Activated CD8-positive, alpha-beta memory T cell treated with anti-CD3 and anti-CD28 coated beads for 1 hour (primary cell): ENCODE data around the gene CFL2.
"Not testable (repeated sequence)": the region's sequence is repeated elsewhere in the genome, so short reads cannot be mapped to it uniquely, and the experiment has no call there.

ENCODE experiments used
- DNase-seq, 2 donors: peaks; one replicate each; pipeline ENCODE4 v3.0.0-alpha.2; 2020; ENCODE audit warnings: low read depth in 1 of 2; ENCODE audit errors: extremely low read depth in 1 of 2

The CFL2 gene

DNA sequence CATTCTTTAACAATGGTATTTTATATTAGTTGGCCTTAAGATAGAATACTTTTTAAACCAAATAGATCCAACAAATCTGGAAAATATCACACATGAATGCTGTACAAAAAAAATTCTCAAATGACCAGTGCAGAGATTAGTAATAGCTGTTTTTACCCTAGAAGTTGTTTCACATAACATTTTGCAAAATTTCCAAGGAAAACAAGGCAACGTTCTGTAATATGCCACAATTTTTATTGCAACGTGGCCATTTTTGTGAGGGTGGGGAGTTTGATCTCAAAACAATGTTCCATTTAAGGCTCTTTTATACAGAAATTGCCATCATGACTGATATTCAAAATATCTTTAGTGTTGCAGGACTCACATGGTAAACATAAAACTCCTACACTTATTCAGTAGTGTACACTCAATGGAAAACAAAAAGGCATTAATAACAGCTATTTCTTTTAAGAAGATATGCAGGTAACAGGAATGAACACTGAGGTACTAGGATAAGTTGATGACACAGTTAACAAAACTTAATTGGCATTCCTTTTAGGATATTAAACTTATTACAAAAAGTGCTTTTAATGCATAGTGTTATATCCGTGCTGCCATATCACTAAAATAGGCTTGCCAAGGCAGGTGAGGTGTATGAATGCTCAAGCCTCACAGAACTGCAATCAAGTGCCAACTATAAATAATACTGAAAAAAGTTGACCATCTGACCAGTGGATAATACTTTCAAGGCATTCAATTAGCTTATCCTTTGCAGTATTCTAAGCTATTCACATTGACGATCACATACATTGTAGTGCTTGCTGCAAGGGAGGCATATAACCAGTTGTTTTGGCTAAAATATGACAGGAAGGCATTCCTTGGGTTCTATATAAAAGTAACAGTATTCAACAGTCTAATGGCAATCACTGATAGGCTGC, 2.3 kb downstream of the CFL2 start:
- no peak for DNase-seq

- no peak for DNase-seq
Observed at GRCh38 chr14:34711169-34711568, 3.2 kb downstream of the CFL2 start.

GRCh38 chr14:34710744-34711143, 3.6 kb downstream of the CFL2 start:
- no peak for DNase-seq

- DNase-seq, result no peak
Observed at GRCh38 chr14:34710006-34710405, 4.4 kb downstream of the CFL2 start.

DNA sequence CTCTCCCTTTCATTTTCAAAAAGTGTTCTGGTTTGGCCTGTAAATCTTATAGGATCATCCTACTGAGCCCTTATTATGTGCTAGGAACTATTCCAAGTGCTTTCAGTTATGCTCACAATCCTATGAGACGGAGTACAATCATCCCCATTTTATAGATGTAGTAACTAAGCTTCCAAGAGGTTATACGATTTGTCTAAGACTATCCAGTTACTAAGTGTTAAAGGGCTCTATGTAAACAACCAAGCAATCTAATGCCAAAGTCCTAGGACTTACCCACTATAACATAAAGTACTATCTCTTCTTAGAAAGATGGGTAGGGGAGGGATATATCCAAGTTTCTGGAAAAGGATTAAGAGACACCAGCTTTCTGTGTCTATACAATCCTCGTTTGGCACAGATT, 6.7 kb downstream of the CFL2 start:
- no peak for DNase-seq

DNA sequence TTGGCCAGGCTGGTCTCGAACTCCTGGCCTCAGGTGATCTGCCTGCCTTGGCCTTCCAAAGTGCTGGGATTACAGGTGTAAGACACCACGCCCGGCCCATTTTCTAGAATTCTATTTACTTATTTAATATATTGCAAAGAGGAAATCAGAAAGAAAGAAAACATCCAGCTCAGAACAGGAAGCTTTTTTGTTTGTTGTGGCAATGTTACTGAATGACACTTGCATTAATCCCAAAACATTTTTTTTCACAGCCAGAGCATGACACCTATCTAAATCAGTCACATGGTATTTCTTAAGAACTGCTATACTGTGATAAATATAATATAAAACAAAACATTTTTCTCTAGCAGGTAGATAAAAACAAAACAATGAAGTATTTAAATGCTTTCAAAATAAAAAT, 12.6 kb downstream of the CFL2 start:
- DNase-seq, result no peak

DNA sequence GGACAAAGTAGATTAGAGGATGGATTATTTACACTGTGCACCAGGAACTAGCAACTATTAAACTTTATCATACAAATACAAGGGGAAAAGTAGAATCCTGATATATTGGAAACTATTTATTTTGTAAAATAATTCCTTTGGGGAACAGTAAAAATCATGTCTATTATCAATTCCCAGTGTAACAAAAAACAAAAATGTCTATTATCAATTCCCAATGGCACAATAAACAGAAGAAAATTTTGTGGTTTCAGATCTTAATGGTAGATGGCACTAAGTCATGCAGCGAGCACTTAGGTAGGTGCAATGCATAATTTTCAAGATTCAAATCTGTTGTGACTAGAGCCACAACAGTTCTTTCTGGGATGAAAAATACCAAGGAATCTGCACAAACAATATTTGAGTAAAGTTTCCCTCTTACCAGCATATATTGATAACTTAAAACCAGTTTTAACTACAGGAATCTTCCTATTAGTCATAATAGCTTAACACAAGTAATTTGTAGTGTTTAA, 13.7 kb downstream of the CFL2 start:
- no peak for DNase-seq

GRCh38 chr14:34699873-34700621, 14.3 kb downstream of the CFL2 start:
- DNase-seq, result no peak

DNA sequence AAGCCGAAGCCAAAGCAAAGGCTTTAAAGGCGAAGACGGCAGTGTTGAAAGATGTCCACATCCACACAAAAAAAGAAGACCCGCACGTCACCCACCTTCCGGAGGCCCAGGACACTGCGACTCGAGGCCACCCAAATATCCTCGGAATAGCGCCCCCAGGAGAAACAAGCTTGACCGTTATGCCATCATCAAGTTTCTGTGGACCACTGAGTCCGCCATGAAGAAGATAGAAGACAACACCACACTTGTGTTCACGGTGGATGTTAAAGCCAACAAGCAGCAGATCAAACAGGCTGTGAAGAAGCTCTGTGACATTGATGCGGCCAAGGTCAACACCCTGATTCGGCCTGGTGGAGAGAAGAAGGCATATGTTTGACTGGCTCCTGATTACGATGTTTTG, 20.2 kb downstream of the CFL2 start:
- DNase-seq, result not testable (repeated sequence)

DNA sequence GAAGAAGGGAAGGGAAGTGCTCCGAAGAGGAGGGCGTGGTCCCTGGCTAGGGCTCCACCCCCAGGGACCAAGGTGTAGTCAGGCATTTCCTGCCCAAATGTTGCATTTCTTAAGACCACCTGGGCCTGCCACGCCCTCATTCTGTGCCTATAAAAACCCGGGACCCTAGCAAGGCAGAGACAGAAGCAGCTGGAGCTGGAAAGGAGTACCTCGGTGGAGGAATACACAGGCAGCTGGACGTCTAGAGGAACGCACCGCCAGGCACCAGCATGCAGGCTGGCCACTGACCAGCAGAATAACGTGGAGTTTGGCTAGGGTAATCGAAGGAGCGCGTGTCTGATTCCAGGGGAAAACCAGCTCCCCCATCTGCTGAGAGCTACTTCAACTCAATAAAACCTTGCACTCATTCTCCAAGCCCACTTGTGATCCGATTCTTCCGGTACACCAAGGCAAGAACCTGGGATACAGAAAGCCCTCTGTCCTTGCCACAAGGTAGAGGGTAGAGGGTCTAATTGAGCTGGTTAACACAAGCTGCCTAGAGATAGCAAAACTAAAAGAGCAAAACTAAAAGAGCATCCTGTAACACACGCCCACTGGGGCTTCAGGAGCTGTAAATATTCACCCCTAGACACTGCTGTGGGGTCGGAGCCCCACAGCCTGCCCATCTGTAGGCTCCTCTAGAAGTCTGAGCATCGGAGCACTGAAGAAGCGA, 21.0 kb downstream of the CFL2 start:
- no peak for DNase-seq

DNA sequence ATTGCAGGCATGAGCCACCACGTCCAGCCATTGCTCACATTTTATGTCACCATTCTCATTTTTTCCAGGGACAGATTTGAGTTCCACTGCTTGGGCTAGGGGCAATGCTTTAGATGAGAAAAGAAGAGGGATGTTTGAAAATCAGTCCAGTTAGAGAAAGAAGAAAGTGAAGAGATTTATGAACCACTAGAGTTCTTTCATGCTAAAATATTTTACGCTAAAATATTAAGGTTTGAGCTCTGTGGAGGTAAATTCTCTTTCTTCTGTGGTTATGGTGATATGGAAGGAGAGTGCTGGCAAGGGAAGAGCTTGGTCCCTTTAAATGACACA, 21.5 kb downstream of the CFL2 start:
- DNase-seq, result no peak

- DNase-seq, result no peak
Observed at GRCh38 chr14:34692348-34692747, 22.0 kb downstream of the CFL2 start.

DNA sequence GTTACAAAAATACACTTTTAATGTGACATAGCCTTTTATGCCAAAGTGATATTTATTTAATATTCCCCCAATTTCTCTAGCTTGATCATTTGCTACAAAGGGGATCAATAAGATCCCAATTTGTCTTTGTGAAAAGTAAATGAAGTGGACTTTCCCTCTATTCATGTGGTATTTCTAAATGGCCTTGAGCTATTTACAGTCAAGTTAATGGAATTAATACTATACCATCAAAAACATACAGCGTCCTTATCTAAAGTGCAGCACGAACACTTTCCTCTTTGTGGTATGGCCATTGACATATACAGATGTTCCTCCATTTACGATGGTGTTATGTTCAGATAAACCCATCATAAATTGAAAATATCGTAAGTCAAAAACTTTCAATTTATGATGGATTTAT, 23.2 kb downstream of the CFL2 start:
- DNase-seq, result no peak

DNA sequence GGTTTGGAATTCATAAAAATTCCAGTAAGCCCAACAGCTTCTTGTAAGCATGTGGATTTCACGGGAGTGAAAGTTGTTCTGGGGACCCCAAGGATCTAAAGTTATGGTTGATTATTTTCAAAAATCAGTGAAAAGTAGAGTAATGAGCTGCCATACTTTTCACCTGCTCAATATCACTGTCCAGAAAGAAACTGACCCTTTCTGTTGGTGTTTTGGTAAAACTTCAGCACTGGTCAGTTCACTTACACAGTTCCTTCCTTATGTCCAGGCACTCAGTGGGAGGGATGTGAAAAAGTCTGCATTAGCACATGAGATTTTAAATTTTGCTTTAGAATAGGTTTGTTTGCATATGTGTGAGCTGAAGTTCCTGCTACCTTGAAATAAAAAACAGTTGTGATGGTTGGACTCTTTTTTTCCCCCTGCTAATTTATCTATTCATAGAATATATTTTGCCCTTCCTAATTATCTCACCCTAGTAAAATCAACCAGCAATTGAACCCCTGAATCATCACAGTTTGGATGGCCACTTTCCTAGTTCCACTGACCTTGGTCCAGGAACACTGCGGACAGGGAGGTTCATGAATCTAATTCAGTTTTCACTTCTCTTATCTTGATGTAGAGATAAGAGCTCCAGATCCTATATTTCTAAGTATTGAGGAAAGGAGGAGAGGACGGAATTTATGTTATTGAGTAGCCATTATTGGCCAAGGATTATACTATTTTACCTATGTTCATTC, 25.8 kb downstream of the CFL2 start:
- DNase-seq, result no peak

DNA sequence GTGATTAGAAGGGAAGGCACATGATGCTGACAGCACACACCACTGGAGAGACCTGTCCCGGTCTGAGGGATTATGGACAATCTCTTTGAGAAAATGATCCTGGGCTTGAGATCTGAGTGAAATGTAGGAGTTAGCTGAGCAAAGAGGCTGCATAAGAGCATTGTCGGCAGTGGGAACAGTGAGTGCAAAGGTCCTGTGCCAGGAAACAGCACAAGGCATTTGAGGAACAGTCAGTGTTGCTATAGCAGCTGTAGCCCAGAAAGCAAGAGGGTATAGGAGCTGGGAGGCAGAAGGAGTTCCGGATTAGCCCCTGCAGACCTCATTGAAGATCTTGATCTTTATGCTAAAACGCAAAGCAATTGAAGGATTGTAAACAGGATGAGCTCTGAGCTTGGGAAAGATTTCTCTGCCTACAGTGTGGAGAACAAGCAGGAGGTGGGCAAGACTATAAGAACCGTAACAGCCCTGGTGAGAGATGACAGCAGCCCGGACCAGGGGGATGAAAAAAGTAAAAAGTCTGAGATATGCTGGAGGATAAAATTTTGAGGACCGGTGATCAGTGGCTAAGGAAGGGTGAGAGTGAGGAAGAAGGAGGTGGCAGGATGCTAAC, 28.5 kb downstream of the CFL2 start:
- DNase-seq, result no peak

DNA sequence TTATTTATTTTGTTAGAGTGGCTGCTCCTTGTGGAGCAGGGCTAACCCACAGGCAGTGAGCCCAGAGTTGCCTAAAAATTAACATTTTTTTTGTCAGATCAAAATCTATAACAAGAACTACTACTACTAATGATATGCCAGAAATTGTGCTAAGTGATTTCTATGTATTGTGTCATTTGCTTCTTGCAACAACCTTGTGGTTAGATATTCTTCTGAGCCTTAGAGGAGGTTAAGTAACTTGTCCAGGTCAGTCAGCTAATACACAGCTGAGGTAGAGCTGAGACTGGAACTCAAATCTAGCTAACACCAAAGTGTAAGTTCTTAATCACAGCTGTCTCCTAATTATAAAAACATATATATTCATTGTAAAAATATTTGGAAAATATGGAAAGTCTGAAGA, 29.8 kb downstream of the CFL2 start:
- no peak for DNase-seq

DNA sequence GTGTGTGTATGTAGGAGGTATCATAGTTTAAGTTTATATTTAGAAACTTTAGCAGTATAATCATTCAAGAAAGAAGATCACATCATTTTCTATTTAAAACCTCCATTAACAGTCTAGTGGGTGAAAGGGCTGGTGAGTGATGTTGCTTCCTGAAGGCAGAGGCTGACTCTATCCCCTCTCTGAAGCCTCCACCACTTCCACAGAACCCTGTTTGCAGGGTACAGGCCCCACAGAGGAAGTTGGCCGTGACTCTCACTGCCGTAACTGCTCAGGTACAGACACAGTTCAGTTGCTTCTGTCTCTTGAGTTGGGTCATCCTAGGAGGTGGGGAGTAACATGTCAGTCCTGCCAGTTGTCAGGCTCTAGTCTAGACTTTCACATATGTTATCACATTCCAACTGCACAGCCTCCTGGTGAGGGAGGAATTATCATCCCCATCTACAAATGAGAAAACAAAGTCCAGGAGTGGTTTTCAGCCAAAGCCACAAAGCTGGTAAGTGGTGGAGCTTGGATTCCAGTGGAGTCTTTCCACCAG, 31.5 kb downstream of the CFL2 start:
- DNase-seq, result no peak

- DNase-seq, result no peak
Observed at GRCh38 chr14:34680806-34681479, 33.5 kb downstream of the CFL2 start.

GRCh38 chr14:34678735-34679134, 35.7 kb downstream of the CFL2 start:
- DNase-seq, result no peak

DNA sequence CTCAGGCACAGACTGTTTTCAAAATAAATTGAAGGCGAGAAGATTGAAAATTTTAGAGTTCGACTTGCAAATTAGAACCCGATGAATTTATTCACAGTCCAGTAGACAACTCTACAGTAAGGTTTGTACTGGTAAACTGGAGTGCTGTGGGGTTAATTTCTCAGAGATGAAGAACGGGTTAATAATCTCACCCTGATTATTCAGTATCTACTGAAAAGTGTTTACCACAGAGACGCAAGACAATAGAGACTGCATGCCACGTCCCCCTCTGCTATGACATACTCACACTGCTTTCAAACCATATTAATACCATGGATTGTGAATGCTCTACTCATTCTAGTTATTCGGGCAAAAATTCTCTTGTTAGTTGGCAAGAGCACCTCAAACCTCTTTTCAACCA, 36.1 kb downstream of the CFL2 start:
- no peak for DNase-seq
